CD4-positive, alpha-beta T cell treated with Interleukin-17A for 1 hour (primary cell): ENCODE results near the gene BCR.
"Not testable (repeated sequence)": the region's sequence is repeated elsewhere in the genome, so short reads cannot be mapped to it uniquely, and the experiment has no call there.

ENCODE experiments used
- DNase-seq: peaks from one replicate; pipeline ENCODE4 v3.0.0-alpha.2; 2020

Gene BCR

DNA sequence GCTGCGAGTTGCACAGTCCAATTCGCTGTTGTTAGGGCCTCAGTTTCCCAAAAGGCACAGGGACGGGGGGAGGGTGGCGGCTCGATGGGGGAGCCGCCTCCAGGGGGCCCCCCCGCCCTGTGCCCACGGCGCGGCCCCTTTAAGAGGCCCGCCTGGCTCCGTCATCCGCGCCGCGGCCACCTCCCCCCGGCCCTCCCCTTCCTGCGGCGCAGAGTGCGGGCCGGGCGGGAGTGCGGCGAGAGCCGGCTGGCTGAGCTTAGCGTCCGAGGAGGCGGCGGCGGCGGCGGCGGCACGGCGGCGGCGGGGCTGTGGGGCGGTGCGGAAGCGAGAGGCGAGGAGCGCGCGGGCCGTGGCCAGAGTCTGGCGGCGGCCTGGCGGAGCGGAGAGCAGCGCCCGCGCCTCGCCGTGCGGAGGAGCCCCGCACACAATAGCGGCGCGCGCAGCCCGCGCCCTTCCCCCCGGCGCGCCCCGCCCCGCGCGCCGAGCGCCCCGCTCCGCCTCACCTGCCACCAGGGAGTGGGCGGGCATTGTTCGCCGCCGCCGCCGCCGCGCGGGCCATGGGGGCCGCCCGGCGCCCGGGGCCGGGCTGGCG lies at the start of gene BCR:
TSS of gene BCR (plus strand) at position 209 of the 592 bp plus-strand sequence. CDS start 452 bp downstream, outside the sequence.
- DNase-seq: peak; percentile 69

DNA sequence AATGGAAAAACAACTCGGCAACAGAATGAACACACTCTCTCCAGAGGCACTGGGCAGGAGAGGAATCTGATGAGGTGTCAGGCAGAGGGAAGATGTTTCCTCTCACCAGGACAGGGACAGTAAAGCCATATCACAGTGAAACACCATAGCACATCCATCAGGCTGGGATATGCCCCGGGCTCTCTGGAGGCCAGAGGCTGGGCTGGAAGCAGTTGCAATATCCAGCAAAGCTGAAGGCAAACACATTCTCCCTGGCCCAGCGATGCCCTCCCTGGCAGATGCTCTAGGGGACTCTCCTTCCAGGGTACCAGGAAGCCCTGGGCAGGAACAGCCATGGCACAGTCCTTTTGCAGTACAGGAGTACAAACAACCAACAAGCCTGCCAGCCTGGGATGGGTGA lies 49.6 kb upstream of the BCR start:
- no peak for DNase-seq

DNA sequence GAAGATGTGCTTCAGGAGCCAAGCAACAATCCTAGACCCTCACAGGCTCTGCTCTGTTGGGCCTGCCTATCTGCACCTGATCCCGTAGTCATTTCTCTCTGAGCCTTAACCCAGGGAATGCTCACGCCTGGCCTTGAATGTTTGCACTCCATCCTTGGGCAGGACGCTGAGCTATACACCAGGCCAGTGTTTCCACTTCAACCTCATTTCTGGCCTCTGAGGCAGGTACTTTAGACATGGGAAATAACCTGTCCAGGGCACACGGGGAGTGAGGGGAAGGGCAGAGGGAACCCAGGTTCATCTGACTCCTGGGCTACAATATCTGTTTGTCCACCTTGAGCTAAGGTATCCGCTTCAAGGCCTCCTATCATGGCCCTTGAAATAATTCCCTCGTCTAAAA lies 48.4 kb upstream of the BCR start:
- DNase-seq: no peak

DNA sequence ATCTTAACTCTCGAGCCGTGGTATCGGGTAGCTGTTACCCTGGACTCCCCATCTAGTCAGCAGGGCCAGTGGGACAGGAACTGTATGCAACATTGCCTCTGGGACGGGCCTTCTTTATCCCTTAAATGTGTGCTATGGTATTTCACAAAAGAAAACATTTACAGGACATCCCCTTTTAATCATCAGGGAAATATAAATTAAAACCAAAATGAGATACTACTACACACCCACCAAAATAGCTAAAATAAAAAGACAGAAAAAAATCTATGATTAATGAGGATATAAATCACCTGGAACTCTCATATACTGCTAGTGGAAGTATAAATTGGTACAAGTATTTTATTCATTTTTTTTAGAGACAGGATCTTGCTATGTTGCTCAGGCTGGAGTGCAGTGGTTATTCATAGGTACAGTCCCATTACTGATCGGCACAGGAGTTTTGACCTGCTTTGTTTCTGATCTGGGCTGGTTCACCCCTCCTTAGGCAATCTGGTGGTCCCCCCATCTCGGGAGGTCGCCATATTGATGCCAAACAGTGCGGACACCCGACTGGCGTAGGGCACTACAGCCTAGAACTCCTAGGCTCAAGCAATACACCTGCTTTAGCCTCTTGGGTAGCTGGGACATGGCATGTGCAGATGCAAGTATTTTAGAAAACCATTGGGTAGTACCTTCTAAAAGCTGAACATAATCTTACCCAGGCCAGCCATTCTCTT lies 47.8 kb upstream of the BCR start:
- no peak for DNase-seq

DNA sequence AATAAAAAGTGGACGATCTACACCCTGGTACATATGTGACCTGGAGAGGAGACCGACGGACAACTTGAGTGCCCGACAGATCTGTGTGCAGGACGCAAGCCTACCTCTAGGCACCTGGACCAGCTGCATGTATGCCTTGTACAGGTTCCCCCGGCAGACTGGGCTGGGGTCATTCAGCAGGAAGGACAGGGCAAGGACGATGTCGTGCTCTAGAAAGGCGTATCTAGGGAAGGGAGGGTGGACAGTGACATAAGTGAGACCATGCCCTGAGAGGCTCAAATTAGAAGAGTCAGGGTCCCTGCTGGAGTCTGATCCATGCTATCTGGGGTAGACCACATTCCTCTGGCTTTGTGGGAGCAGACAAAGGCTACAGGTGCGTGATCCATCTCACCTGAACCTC lies 46.4 kb upstream of the BCR start:
- DNase-seq: no peak

DNA sequence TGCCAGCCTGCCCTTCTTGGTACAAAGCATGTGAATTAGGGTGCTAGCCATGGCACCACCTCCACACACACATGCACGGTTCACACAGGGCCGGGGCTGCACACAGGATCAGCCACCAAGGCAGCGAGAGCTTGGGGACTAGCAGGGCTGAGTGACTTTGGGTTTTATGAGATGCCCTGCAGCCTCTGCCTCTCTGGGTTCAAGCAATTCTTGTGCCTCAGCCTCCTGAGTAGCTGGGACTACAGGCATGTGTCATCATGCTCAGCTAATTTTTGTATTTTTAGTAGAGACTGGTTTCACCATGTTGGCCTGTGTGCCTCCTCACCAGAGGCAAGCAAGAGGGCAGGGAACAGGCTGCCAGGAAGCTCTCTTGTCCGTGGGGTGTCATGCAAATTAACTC lies 43.3 kb upstream of the BCR start:
- not testable (repeated sequence) for DNase-seq

DNA sequence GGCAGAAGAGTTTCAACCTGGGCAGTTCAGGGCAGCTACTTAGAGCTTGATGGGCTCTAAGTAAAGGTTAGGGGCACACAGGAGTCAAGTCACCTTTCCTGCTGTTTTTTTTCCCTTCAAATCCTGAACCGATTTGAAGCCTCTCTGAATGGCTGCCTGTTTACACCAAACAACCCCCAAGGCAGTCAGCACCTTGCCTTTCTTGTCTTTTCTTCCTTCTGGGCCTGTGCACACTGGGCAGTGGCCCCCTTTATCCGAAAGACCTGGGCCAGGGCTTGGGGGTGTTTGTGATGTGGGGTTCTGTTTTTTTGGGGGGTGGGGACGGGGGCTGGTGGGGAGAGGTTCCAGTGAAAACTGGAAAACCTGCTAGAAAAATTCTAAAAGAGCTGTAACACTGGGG lies 42.8 kb upstream of the BCR start:
- no peak for DNase-seq

DNA sequence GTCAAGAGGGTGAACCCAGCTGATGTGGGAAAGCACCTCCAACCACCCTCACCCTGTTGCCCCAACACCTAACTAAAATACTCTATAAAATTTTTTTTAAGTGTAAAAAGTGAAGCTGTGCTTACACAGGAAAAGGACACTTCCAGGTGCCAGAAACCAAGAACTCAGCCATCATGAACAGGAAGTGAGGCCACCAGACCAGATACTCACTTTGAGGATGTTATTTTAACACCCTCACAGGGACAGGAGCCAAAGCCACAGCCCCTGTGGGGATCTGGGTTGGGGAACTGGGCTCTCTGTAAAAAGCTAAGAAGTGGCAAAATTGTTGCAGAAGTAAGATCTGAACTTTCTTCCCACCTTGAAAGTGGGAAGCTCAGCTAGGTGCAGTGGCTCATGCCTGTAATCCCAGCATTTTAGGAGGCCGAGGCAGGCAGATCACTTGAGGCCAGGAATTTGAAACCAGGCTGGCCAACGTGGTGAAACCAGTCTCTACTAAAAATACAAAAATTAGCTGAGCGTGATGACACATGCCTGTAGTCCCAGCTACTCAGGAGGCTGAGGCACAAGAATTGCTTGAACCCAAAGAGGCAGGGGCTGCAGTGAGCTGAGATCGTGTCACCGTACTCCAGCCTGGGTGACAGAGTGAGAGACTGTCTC lies 42.3 kb upstream of the BCR start:
- peak; percentile 86 for DNase-seq

DNA sequence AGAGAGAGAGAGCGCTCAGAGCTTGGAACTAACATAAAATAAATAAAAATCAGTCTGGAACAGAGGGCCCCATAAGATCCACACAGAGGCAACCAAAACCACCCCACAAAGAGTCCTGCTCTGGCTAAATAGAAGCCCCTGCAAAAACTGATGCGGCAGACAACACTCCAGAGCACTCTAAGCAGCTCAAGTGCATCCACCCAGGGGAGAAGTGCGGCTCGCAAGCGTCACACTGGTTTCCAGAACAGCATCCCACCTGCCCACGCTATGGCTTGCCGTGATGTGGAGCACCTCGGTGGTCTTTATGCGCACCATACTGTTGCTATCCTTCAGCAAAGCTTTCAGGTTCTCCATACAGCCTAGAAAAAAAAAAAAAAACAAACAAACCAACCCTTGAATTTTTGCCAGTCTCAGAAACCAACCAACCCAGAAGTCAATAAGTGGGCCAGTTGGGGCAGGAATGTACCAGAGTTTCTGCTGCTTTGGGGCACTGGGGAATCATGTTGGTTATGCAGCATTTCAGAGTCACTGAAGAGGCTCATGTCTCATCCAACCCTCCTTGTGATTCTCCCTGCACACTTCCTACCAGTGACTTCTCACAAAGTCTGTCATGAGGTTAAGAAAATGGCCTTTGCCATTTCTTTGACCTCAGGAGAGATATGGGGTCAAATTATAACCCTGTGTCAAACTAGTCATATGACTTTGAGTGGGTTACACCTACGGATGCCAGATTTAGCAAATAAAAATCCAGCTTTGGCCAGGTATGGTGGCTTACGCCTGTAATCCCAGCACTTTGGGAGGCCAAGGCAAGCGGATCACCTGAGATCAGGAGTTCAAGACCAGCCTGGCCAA lies 41.5 kb upstream of the BCR start:
- no peak for DNase-seq

DNA sequence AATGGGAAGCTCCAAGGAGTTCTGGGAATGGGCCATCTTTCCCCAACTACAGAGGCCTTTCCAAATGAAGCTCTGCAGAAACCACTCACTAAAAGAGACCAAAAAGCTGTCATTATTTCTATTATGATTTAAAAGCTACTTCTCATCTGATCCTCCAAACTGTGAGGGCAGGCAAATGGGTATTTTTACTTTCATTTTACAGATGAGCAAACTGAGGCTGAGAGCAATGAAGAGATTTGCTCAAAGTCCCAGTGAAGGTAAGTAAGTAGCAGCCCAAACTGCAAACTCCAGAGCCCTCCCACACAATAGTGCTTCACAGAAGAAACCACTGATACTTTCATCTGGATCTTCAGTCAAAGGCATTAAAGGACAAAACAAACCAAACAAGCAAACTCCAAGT lies 39.9 kb upstream of the BCR start:
- DNase-seq: no peak

DNA sequence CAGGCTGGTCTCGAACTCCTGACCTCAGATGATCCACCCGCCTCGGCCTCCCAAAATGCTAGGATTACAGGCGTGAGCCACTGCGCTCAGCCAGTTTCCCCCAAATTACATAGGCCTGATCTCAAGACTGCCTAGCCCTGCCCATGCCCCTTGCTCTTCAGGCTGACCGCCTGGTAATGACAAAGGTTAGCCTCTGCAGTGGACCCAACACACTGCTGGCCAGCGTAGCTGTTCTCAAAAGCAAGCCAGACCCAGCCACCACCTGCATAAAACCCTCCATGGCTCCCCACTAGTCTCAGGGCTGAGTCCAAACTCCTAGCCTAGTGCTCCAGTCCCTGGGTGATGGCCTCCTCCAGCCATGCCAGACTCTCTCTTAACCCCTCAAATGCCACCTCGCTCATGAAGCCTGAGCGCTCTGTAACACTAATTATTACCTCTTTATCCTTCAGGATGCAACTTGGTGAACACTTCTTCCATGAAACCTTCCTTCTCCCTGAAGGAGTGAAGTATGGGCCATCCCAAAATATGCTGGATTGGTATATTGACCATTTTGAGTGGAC lies 37.7 kb upstream of the BCR start:
- no peak for DNase-seq

DNA sequence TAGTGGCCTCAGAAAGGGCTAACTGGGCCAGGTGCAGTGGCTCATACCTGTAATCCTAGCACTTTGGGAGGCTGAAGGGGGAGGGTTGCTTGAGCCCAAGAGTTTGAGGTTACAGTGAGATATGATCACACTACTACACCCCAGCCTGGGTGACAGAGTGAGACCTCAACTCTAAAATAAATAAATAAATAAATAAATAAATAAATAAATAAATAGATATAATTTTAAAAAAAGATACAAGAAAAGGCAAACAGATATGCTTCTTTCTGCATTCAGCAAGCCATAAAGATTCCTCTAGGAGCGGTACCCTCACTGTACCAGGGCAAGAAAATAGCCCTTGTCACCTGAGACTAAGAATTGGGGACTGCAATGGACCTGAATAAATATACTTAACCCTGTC lies 37.2 kb upstream of the BCR start:
- DNase-seq: no peak

DNA sequence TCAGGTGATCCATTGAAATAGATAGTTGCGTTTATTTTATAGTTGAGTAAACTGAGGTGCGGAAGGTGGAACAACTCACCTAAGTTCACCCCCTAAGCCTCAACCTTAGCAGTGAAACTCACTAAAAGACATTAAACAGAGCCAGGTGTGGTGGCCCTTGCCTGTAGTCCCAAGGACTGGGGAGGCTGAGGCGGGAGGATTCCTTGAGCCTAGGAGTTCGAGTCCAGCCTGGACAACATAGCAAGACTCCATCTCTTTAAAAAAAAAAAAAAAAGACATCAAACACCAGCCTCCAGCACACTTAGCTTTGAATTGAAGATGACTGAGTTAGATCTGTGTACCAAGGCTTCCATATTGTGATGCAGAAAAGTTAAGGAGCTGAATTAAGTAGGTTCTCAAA lies 35.9 kb upstream of the BCR start:
- DNase-seq: no peak

DNA sequence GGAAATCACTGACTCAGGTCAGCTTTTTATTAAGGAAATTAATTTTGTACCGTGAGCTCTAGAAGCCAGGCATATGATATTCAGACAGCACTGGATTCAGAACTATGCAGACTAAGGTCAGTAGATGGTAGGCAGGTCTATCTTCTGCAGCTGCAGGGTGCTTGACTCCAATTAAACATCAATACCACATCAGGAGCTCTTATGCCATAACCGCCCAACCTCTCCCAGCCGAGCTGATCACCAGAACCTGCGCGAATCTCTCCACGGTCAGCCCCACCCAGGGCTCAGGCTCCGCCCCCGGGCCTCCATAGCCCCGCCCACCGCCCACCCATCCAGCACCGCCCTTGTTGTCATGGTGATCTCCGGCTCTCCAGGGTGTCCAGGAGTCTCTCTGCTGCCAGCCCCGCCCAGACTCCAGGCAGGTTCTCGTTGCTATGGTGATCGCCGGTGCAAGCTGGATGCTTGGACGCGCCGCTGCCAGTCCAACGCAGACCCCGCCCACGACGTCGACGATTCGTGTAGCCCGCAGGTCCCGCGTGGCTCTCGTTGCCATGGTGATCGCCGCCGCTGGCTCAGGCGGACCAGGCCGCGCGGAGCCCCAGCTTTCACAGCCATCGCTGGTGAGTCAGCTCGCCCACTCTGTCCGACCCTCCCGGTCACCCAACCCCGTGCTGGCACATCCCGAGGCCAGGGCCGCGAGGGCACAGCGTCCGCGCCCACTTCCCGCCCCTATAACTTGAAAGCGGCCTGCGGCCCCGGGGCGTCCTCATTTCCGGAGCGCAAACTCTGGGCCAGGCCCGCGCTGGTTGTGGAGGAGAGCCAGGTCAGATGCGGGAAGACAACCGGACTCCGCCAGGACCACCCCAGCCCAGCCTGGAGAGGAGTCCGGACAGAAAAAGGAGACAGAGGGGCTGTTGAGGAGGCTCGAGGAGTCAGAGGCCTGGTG lies 35.1 kb upstream of the BCR start, which contains the start of gene RAB36:
TSS of gene RAB36 (plus strand) at position 546 of the 946 bp plus-strand sequence. CDS start 1,140 bp downstream, outside the sequence.
- peak; percentile 98 for DNase-seq

DNA sequence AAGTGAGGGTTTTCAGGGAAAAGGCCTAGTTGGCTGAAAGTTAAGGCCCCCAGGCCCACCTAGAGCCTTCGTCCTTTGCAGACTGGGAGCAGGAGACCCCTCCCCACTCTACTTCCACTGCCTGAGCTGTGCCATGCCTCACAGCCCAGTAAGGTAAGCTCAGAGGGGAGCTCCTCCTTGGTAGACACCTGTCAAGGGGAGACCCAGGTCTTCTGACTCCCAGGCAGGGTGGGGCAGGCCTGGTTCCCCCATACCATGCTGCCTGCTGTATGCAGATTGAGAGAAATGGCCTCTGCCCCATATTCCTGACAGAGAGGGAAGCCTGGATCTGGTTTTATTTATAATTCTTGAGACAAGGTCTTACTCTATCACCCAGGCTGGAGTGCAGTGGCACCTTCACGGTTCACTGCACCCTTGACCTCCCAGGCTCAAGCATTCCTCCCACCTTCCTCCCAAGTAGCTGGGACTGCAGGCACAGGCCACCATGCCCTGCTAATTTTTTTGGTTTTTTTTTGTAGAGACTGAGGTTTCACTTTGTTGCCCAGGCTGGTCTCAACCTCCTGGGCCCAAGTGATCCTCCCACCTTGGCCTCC lies 34.3 kb upstream of the BCR start:
- DNase-seq: no peak

DNA sequence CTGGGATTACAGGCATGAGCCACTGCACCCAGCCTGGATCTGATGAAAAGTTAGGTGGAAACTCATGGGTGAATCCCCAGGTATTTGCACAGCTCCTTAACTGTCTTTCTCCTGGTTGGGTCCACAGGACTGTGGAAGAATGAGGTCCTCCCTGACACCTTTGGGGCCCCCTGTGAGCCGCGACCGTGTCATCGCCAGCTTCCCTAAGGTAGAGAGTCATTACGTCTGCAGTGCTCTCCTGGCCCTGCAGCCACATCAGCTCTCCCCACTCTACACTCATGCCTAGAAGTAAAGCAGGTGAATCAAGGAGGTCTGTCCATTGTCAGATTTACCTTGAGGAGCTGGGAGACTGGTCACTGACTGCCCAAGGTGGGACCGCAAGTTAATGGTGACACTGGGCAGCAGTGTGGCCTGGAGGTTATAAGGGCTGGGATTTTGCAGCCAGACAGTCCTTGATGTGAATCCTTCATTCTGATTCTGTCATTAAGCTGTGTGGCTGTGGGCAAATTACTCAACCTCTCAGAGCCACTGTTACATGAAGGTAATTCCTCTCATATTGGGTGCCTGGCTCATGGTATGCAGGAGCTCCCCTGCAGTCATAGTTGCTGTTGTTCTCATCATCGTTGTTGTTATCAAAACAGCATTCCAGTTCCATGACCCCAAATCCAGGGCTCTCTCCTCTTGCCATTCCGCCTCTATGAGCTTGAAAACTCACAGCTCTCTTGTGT lies 33.7 kb upstream of the BCR start:
- DNase-seq: no peak

DNA sequence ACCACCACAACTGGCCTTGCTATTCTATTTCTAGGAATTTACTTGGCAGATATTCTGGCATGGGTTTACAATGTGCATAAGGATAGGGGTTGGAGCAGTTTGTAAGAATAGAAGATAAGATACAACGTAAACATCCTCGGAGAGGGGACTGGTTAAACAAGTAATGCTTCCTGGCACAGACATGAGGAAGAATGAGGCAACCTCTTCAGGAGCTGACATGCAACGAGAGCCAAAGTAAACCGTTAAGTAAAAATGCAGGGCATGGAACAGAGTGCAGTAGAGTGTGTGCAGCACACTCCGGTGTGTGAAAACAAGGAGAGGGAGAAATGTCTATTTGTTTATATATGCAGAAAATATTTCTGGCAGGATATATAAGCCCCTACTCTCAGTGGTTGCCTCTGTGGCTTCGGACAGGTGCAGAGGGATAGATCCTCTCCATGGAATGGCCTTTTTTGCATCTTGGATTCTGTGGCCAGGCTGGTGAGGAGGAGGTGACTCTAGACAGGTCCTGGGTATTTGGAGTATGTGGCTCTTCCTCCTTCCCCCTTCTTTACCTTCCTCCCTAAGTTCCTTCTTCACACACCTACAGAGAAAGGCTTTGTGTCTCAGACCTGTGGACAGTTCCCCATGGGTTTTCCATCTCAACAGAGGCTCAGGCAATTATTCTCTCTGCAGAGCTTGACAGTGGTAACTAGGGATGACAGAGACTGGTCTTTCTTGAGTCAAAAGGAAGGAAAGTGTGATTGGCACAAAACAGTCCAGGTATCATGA lies 32.5 kb upstream of the BCR start:
- DNase-seq: no peak

DNA sequence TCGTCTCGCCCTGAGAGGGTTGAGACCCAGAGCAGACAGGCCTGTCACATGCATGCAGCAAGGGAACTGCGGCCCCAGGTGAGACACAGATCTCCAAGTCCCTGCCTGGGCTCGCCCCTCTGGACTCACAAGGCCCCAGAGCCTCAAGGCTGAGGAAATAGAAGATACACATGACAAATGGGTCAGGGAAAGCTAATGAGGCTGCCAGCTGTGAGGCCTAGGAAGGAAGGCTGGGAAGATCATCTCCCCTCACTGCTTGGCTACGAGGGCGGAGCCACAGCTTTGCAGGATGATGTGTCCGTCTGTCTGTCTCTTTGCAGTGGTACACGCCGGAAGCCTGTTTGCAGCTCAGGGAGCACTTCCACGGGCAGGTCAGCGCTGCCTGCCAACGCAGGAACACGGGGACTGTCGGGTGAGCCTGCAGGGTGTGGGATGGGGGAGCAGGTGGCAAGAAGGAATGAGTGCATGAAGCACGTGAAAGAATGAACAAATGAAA lies 30.5 kb upstream of the BCR start:
- DNase-seq: no peak

DNA sequence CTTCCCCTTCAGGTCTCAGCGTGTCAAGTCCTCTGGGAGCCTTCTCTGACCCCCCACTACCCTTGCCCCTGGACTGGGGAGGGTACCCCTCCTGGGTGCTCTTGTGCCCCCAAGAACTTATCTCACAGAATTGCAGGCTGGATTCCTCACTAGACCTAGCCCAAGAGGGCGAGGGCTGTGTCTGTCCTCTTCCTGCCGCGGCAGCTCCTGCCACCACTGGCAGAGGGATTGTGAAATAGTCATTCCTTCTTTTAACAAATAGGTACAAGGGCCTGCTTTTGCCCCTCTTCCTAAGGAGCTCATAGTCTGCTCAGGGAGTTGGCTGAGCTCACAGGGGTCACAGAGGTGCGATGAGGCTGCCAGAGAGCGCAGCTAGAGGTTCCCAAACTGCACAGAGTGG lies 29.5 kb upstream of the BCR start:
- DNase-seq: no peak

DNA sequence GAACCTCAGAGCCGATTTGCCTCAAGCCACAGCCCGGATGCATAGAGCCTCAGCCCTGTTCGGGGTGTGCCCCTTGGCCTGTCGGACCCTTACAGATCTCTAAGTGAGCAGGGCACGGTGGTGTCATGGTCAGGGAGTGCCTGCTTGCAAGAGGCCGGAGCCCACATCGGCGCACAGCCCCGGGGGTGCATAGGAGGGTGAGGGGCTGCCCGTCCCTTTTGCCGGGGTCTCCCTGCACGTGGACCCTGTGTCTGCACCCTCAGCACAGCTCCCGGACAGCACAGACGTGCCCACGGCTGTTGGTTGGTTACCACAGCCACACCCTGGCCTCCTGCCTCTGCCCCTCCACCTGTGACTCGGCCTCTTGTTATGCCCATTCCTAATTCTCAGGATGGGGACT lies 28.5 kb upstream of the BCR start:
- no peak for DNase-seq
